Muscle of leg (tissue), 11 donors: ENCODE measurements around the gene RNF138. TPM values are rescaled to one million over a fixed set of nuclear protein-coding genes. Genes with fewer than 3 reads are reported as not detected.

ENCODE experiments used
- DNase-seq: peaks from one replicate; pipeline ENCODE4 v3.0.0; 2013
- H3K27ac ChIP-seq: one replicate; pipeline ENCODE4 v1.5.1; 2013; ENCODE audit warnings: mild to moderate bottlenecking, low read length, control low read depth
- H3K27me3 ChIP-seq: one replicate; pipeline ENCODE4 v1.6.1; 2013; ENCODE audit warnings: low read length; ENCODE audit not compliant: control insufficient read depth, insufficient read depth
- H3K36me3 ChIP-seq: one replicate; pipeline ENCODE4 v1.6.1; 2013; ENCODE audit warnings: low read length; ENCODE audit not compliant: control insufficient read depth, insufficient read depth
- H3K4me1 ChIP-seq: one replicate; pipeline ENCODE4 v1.6.1; 2013; ENCODE audit warnings: low read length; ENCODE audit not compliant: control insufficient read depth, insufficient read depth
- H3K4me3 ChIP-seq: one replicate; pipeline ENCODE4 v1.5.1; 2013; ENCODE audit warnings: low read length, control low read depth
- H3K9me3 ChIP-seq: replicated peaks from 2 replicates; pipeline ENCODE4 v1.6.1; 2013; ENCODE audit warnings: low read depth, low read length; ENCODE audit not compliant: control insufficient read depth
- WGBS: methylation state at CpG from one replicate; pipeline ENCODE4 v1.1.5; 2013; ENCODE audit warnings: missing lambda C conversion rate; ENCODE audit not compliant: insufficient coverage; 5-methylcytosine and 5-hydroxymethylcytosine counted together
- polyA plus RNA-seq, 8 donors: library from polyadenylated mRNA; unstranded; fragments of 120-200 nt; gene quantifications; one replicate each; pipeline versions ENCODE4 v1.2.1 to v1.2.3, GENCODE V29; 2013; ENCODE audit warnings: inconsistent platforms in 1 of 8, low replicate concordance in 1 of 8; ENCODE audit not compliant: insufficient read length in 8 of 8, insufficient read depth in 1 of 8
- total RNA-seq: library from RNA; stranded (reverse); fragments of 120-200 nt; gene quantifications from one replicate; pipeline ENCODE4 v1.2.4, GENCODE V29; 2013

RNF138 gene
- total and polyA plus RNA-seq, 9 donors, result 20.2 to 35.9 (median 27.8) TPM

GRCh38 chr18:32095192-32095899 is 3.7 kb downstream of the RNF138 start:
- H3K27me3 ChIP-seq, result no peaks in the 10 kb centered on the region
- H3K4me1 ChIP-seq, result peaks cover 3% of the 10 kb centered on the region
- no peak overlapping the region for H3K4me3 ChIP-seq
- H3K36me3 ChIP-seq, result peaks cover 7% of the 10 kb centered on the region
- no peak for DNase-seq
- H3K9me3 ChIP-seq, result no peaks in the 10 kb centered on the region
- H3K27ac ChIP-seq, result no peak overlapping the region
- WGBS, result 63% methylated on average over 3 of the region's 7 CpGs

- WGBS, result 67% methylated on average over 1 of the region's 4 CpGs
- H3K36me3 ChIP-seq, result peaks cover 7% of the 10 kb centered on the region
Observed at GRCh38 chr18:32095900-32096229, 4.2 kb downstream of the RNF138 start.

DNA sequence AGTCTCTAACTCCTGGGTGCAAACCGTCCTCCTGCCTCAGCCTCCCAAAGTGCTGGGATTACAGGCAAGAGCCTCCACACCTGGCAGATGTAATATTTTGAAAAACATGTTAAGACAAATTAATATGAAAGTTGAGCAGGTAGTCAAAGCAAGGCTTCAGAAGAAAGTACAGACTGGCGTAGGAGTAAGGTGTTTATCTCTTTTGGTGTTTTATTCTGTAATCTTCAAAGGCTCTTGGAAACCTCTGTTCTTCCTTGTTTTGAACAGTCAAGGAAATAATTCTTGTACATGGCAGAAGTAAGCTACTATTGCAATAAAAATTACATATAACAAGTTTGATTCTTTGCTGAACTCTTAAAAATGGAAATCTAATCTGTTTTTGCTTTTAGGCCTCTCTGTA is 5.3 kb downstream of the RNF138 start:
- Histone ChIP-seq H3K27ac (no peak overlapping the region), H3K4me1 (peaks cover 3% of the 10 kb centered on the region), H3K9me3 (no peaks in the 10 kb centered on the region), H3K27me3 (no peaks in the 10 kb centered on the region), H3K4me3 (no peak overlapping the region), H3K36me3 (peaks cover 7% of the 10 kb centered on the region)
- WGBS, result no CpG with 5 or more reads among the region's 2 CpGs
- DNase-seq, result no peak

More at GRCh38 chr18:32095900-32096229, 4.2 kb downstream of the RNF138 start:
- Histone ChIP-seq H3K4me1 (peaks cover 3% of the 10 kb centered on the region), H3K27ac (no peak overlapping the region), H3K9me3 (no peaks in the 10 kb centered on the region), H3K4me3 (no peak overlapping the region), H3K27me3 (no peaks in the 10 kb centered on the region)
- DNase-seq, result no peak

DNA sequence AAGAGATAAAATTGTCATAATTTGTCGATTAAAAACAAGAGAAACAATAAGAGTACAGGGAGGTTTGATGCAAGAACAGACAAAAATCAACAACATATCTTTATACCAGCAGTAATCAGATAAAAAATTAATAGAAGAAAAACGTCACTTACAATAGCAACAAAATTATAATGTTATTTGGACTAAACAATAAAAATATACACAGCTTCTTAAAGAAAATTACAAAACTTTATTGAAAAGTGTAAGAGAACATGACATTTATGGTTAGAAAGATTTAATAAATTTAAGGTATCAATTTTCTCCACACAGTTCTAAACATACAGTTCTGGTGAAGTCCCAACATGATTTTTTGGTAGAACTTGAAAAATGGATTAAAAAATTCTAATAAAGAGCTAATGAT is 12.8 kb downstream of the RNF138 start:
- Histone ChIP-seq H3K27me3 (no peaks in the 10 kb centered on the region), H3K36me3 (no peaks in the 10 kb centered on the region), H3K27ac (no peak overlapping the region), H3K9me3 (no peaks in the 10 kb centered on the region), H3K4me3 (no peak overlapping the region), H3K4me1 (no peaks in the 10 kb centered on the region)
- no CpG with 5 or more reads among the region's 2 CpGs for WGBS
- DNase-seq, result no peak

GRCh38 chr18:32110005-32110404 is 18.3 kb downstream of the RNF138 start:
- no peak for DNase-seq
- Histone ChIP-seq H3K4me3 (no peak overlapping the region), H3K27me3 (no peaks in the 10 kb centered on the region), H3K27ac (no peak overlapping the region), H3K9me3 (no peaks in the 10 kb centered on the region), H3K36me3 (peaks cover 5% of the 10 kb centered on the region), H3K4me1 (no peaks in the 10 kb centered on the region)
- no CpG with 5 or more reads among the region's 3 CpGs for WGBS

DNA sequence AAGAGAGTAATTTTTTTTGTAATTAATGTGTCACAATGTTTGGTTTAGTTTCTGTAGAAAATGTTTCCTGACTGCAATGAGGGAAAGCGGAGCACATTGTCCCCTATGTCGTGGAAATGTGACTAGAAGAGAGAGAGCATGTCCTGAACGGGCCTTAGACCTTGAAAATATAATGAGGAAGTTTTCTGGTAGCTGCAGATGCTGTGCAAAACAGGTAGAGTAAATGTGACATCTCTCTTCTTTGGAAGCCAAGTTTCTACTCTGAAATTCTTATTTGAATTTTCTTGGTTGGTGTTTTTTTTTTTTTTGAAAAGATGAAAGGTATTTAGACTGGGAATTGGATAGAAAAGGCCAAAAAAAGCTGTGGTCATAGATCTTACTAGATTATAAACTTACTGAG is 20.0 kb downstream of the RNF138 start:
- H3K9me3 ChIP-seq, result no peaks in the 10 kb centered on the region
- peaks cover 11% of the 10 kb centered on the region for H3K36me3 ChIP-seq
- no peaks in the 10 kb centered on the region for H3K27me3 ChIP-seq
- H3K4me3 ChIP-seq, result no peak overlapping the region
- no peaks in the 10 kb centered on the region for H3K4me1 ChIP-seq
- H3K27ac ChIP-seq, result no peak overlapping the region
- no peak for DNase-seq
- 87% methylated on average over 3 of the region's 3 CpGs for WGBS

- Histone ChIP-seq H3K9me3 (no peaks in the 10 kb centered on the region), H3K36me3 (peaks cover 15% of the 10 kb centered on the region)
Observed at GRCh38 chr18:32112826-32113225, 21.2 kb downstream of the RNF138 start.

GRCh38 chr18:32114293-32114942 is 22.7 kb downstream of the RNF138 start:
- Histone ChIP-seq H3K36me3 (peaks cover 21% of the 10 kb centered on the region), H3K27me3 (no peaks in the 10 kb centered on the region), H3K9me3 (no peaks in the 10 kb centered on the region), H3K27ac (no peak overlapping the region), H3K4me1 (no peaks in the 10 kb centered on the region), H3K4me3 (no peak overlapping the region)
- DNase-seq, result no peak
- WGBS, result no CpG with 5 or more reads among the region's 4 CpGs

More at GRCh38 chr18:32112826-32113225, 21.2 kb downstream of the RNF138 start:
- H3K27me3 ChIP-seq, result no peaks in the 10 kb centered on the region
- no peak for DNase-seq
- no peaks in the 10 kb centered on the region for H3K4me1 ChIP-seq
- WGBS, result 67% methylated on average over 3 of the region's 4 CpGs
- H3K27ac ChIP-seq, result no peak overlapping the region
- no peak overlapping the region for H3K4me3 ChIP-seq

DNA sequence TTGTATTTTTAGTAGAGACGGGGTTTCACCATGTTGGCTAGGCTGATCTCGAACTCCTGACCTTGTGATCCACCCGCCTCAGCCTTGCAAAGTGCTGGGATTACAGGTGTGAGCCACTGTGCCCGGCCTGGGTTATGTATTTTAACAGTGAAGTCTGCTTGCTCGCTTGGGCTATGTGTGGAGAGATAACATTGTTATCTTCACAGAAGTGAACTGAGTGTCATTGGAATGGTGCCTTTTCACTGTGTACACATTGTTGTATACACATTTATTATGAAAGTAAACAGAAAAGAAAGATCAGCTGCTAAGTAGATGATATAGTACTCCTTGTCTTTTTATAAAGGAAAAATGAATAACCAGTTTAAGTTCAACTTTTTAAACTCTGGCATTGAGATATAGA is 30.4 kb downstream of the RNF138 start:
- no peaks in the 10 kb centered on the region for H3K27me3 ChIP-seq
- DNase-seq, result no peak
- no peak overlapping the region for H3K27ac ChIP-seq
- WGBS, result 92% methylated on average over 2 of the region's 5 CpGs
- no peak overlapping the region for H3K4me3 ChIP-seq
- no peaks in the 10 kb centered on the region for H3K9me3 ChIP-seq
- H3K36me3 ChIP-seq, result peaks cover 11% of the 10 kb centered on the region
- no peaks in the 10 kb centered on the region for H3K4me1 ChIP-seq

- H3K27me3 ChIP-seq, result no peaks in the 10 kb centered on the region
- WGBS, result no CpG with 5 or more reads among the region's 3 CpGs
Observed at GRCh38 chr18:32126538-32126937, 34.9 kb downstream of the RNF138 start.

More at GRCh38 chr18:32126538-32126937, 34.9 kb downstream of the RNF138 start:
- Histone ChIP-seq H3K9me3 (no peaks in the 10 kb centered on the region), H3K4me1 (no peaks in the 10 kb centered on the region), H3K36me3 (peaks cover 3% of the 10 kb centered on the region), H3K27ac (no peak overlapping the region), H3K4me3 (no peak overlapping the region)
- no peak for DNase-seq
